Small intestine (tissue), 7 donors: ENCODE results near the gene ABHD1. TPM values are rescaled to one million over a fixed set of nuclear protein-coding genes. Genes with fewer than 3 reads are reported as not detected.
A peak's percentile ranks its signal among the peaks of the same experiment; 100 is the strongest.

Experiments used
- DNase-seq, 2 donors: peaks; one replicate each; pipeline versions ENCODE4 v3.0.0 to v3.0.0-alpha.2; 2013
- FAIRE-seq: peaks from 2 replicates; lab custom pipeline; 2012; peaks lifted over from hg19 to GRCh38; lab: Jason Lieb, UNC
- H3K27ac ChIP-seq, 3 donors: one replicate each; pipeline ENCODE4 v1.5.1; 2013; ENCODE audit warnings: low read length in 2 of 3, mild to moderate bottlenecking in 2 of 3, control low read depth in 1 of 3, inconsistent platforms in 1 of 3, low read depth in 1 of 3, moderate library complexity in 1 of 3
- H3K27me3 ChIP-seq, 3 donors: one replicate each; pipeline ENCODE4 v1.6.1; 2013; ENCODE audit warnings: low read length in 3 of 3, inconsistent platforms in 1 of 3; ENCODE audit not compliant: control insufficient read depth in 3 of 3, insufficient read depth in 3 of 3
- H3K36me3 ChIP-seq, 3 donors: one replicate each; pipeline ENCODE4 v1.6.1; 2013; ENCODE audit warnings: low read length in 3 of 3, inconsistent platforms in 1 of 3, low read depth in 1 of 3, mild to moderate bottlenecking in 1 of 3, moderate library complexity in 1 of 3; ENCODE audit not compliant: control insufficient read depth in 3 of 3, insufficient read depth in 2 of 3
- H3K4me1 ChIP-seq, 3 donors: one replicate each; pipeline ENCODE4 v1.6.1; 2013; ENCODE audit warnings: low read length in 2 of 3, inconsistent platforms in 1 of 3, low read depth in 1 of 3, mild to moderate bottlenecking in 1 of 3, moderate library complexity in 1 of 3; ENCODE audit not compliant: control insufficient read depth in 3 of 3, insufficient read depth in 2 of 3
- H3K4me3 ChIP-seq, 3 donors: one replicate each; pipeline ENCODE4 v1.5.1; 2013; ENCODE audit warnings: low read length in 3 of 3, control low read depth in 1 of 3, inconsistent platforms in 1 of 3, low read depth in 1 of 3, mild to moderate bottlenecking in 1 of 3, moderate library complexity in 1 of 3
- H3K9me3 ChIP-seq, 2 donors: one replicate each; pipeline ENCODE4 v1.6.1; 2013; ENCODE audit warnings: low read depth in 1 of 2, low read length in 1 of 2; ENCODE audit not compliant: control insufficient read depth in 2 of 2, insufficient read depth in 1 of 2
- WGBS, 3 donors: extraction: QIAGEN DNeasy Blood & Tissue Kit; methylation state at CpG; one replicate each; pipeline ENCODE4 v1.1.7; 2013; 5-methylcytosine and 5-hydroxymethylcytosine counted together
- polyA plus RNA-seq, 4 donors: library from polyadenylated mRNA; stranded (reverse) in 3 of 4; unstranded in 1 of 4; fragments of 200-250 nt in 3 of 4; fragments of 120-200 nt in 1 of 4; gene quantifications; one replicate each; pipeline versions ENCODE4 v1.2.1 to v1.2.3, GENCODE V29; 2013
- donor health status: healthy with polysubstance abuse.
- donor health status: control.
- donor health status: control.
- donor health status: Bipolar disorder and iron deficiency.
- donor health status: healthy.

Gene ABHD1
- polyA plus RNA-seq, 4 donors, result 0.25 to 1.1 TPM; not detected in 2

DNA sequence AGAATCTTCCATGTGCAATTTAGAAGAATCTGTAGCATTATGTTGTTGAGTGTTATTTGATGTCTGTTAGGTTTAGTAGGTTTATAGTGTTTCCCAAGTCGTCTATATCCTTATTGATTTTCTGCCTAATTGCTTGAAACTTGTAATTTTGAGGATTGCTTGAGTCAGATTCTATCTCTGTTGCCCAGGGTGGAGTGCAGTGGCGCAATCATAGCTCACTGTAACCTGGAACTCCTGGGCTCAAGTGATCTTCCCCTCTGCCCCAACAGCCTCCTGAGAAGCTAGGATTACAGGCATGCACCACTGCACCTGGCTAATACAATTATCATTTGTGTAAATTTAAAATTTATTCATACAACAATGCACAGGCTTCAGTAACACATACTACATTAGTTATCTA, 22.1 kb downstream of the ABHD1 start:
- no peaks in the 10 kb centered on the region for H3K36me3 ChIP-seq
- 48 to 75% (median 66%) methylated on average over 2 of the region's 2 CpGs for WGBS, 3 donors
- no peak for FAIRE-seq
- peaks cover 0 to 4% (median 2%) of the 10 kb centered on the region in 3 donors for H3K27me3 ChIP-seq
- H3K9me3 ChIP-seq, result no peaks in the 10 kb centered on the region
- H3K4me3 ChIP-seq, result no peak overlapping the region
- H3K4me1 ChIP-seq, result peaks cover 0 to 18% (median 4%) of the 10 kb centered on the region in 3 donors
- H3K27ac ChIP-seq, result no peak overlapping the region
- DNase-seq, result no peak

- peaks cover 0 to 4% (median 2%) of the 10 kb centered on the region in 3 donors for H3K27me3 ChIP-seq
- no peaks in the 10 kb centered on the region for H3K9me3 ChIP-seq
- H3K4me1 ChIP-seq, result peaks cover 0 to 18% (median 4%) of the 10 kb centered on the region in 3 donors
- H3K27ac ChIP-seq, result no peak overlapping the region
- WGBS, 3 donors, result 94 to 96% (median 94%) methylated on average over 8 of the region's 8 CpGs
- H3K4me3 ChIP-seq, result no peak overlapping the region
- FAIRE-seq (no peak), DNase-seq (no peak)
- no peaks in the 10 kb centered on the region for H3K36me3 ChIP-seq
Observed at GRCh38 chr2:27147935-27148334, 24.3 kb downstream of the ABHD1 start.

DNA sequence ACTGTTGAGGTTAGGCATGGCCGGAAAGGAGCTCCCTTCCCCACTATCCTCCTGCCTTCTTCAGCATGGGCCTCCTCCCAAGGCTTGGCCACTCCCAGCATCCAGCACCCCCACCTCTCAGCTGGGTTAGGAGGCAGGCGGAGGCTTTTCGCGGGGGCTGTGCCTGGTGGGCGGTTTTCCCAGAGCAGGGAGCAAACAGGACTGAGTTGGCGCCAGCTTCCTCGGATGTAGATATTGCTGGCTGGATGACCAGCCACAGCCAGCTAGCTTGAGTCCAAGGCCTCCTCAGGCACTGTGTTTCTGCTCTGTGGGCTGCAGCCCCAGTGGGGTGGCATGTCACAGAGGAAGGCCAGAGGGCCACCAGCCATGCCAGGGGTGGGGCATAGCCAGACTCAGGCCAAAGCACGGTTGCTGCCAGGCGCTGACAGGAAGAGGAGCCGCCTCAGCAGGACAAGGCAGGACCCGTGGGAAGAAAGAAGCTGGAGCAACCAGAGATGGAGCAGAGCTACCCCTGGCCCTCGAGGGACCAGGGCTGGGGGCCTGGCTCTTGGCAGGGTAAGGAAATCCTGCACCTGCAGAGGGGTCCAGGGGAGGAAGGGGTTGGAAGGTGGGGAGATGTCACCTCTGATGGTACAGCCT, 25.3 kb downstream of the ABHD1 start, which contains the start of gene TCF23:
TSS of gene TCF23 (plus strand) at position 204 of the 639 bp plus-strand sequence. CDS start at position 334, 130 bp downstream.
- Histone ChIP-seq H3K4me1 (peaks cover 0 to 18% (median 4%) of the 10 kb centered on the region in 3 donors), H3K9me3 (no peaks in the 10 kb centered on the region), H3K27ac (no peak within 1 kb of the TSS), H3K36me3 (no peaks in the 10 kb centered on the region), H3K27me3 (peaks cover 0 to 4% (median 0%) of the 10 kb centered on the region in 3 donors), H3K4me3 (no peak within 1 kb of the TSS)
- no peak for DNase-seq
- FAIRE-seq, result no peak
- WGBS, 3 donors, result 72 to 87% (median 75%) methylated on average over 11 to 12 of the region's 12 CpGs

DNA sequence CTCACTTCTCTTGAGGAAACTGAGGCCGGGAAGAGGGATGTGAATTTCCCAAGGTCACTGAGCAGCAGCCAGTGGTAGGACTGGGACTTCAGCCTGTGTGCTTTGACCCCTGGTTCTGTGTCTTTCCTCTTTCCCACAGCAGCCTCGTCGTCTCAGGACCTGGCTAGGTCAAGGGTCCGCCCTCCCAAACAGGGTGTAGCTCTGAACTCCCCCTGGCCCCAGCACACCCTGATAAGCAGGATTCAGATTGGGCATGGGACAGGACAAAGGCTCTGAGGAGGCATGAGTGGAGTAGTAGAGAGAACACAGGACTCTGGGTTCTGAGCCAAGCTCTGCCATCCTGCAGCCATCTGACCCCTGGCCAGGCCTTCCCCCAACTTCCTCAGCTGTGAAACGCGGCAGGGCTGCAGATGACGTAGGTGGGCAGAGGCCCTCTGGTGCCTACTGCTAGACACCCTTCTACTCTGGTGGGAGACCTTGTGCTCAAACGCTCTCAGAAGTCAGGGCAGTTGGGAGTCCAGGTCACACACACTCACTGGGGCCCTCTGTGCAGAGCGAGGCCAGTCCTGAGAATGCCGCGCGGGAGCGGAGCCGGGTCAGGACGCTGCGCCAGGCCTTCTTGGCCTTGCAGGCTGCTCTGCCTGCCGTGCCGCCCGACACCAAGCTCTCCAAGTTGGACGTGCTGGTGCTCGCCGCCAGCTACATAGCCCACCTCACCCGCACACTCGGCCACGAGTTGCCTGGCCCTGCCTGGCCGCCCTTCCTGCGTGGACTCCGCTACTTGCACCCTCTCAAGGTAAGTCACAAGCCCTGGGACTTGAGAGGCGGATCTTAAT, 26.2 kb downstream of the ABHD1 start:
- no peak for FAIRE-seq
- DNase-seq, result peak; percentile 36 to 56
- Histone ChIP-seq H3K27me3 (peaks cover 0 to 4% (median 0%) of the 10 kb centered on the region in 3 donors), H3K9me3 (no peaks in the 10 kb centered on the region), H3K36me3 (no peaks in the 10 kb centered on the region), H3K27ac (no peak overlapping the region), H3K4me3 (no peak overlapping the region), H3K4me1 (peaks cover 0 to 18% (median 4%) of the 10 kb centered on the region in 3 donors)
- WGBS, 3 donors, result 77 to 88% (median 85%) methylated on average over 21 to 29 of the region's 29 CpGs

- H3K9me3 ChIP-seq, result no peaks in the 10 kb centered on the region
- no peak overlapping the region for H3K27ac ChIP-seq
- H3K27me3 ChIP-seq, result peaks cover 0 to 4% (median 0%) of the 10 kb centered on the region in 3 donors
- H3K4me3 ChIP-seq, result no peak overlapping the region
- FAIRE-seq, result no peak
- no peak for DNase-seq
- peaks cover 0 to 18% (median 4%) of the 10 kb centered on the region in 3 donors for H3K4me1 ChIP-seq
- peaks cover 0 to 2% (median 0%) of the 10 kb centered on the region in 3 donors for H3K36me3 ChIP-seq
- 84 to 89% (median 86%) methylated on average over 8 of the region's 8 CpGs for WGBS, 3 donors
Observed at GRCh38 chr2:27150639-27151230, 27.1 kb downstream of the ABHD1 start.

DNA sequence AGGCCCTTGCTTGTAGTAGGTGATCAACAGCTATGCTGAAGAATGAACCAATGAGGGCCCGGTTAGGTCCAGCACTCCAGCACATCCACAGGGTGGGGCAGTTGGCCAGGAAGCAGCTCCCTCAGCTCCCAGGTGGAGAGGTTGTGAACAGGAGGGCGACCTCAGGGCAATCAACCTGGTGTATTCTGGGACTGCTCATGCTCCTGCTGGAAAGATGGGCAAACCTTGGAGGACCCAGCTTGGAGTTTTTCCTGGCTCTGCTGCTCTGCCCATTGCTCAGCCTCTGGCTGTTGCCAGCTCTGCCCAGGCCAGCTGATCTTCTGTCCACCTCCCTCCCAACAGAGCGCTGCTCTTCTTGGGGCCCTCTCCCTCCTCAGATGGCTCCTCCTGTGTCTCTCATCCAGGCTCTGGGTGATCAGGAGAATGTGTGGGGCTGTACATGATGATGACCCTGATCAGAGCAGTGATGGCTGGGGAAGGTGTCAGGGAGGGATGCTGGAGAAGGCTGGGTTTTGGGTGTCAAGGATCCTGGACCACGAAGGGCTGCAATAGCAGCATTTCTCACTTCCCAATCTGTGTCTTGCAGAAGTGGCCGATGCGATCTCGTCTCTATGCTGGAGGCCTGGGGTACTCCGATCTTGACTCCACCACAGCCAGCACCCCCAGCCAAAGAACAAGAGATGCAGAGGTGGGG, 28.6 kb downstream of the ABHD1 start:
- peaks cover 0 to 4% (median 0%) of the 10 kb centered on the region in 3 donors for H3K27me3 ChIP-seq
- H3K36me3 ChIP-seq, result peaks cover 0 to 2% (median 0%) of the 10 kb centered on the region in 3 donors
- WGBS, 3 donors, result 78 to 88% (median 78%) methylated on average over 8 of the region's 8 CpGs
- H3K4me1 ChIP-seq, result peaks cover 0 to 14% (median 4%) of the 10 kb centered on the region in 3 donors
- FAIRE-seq (no peak), DNase-seq (peak; percentile 38 to 57)
- no peaks in the 10 kb centered on the region for H3K9me3 ChIP-seq
- H3K27ac ChIP-seq, result no peak overlapping the region
- H3K4me3 ChIP-seq, result no peak overlapping the region

GRCh38 chr2:27152796-27153464, 29.3 kb downstream of the ABHD1 start:
- 14 to 54% (median 30%) methylated on average over 2 of the region's 2 CpGs for WGBS, 3 donors
- peaks cover 0 to 2% (median 0%) of the 10 kb centered on the region in 3 donors for H3K36me3 ChIP-seq
- H3K27me3 ChIP-seq, result peaks cover 0 to 4% (median 0%) of the 10 kb centered on the region in 3 donors
- FAIRE-seq (no peak), DNase-seq (peak in 1 of 2 donors; percentile 37)
- no peak overlapping the region for H3K4me3 ChIP-seq
- no peak overlapping the region for H3K27ac ChIP-seq
- H3K9me3 ChIP-seq, result no peaks in the 10 kb centered on the region
- peaks cover 0 to 14% (median 4%) of the 10 kb centered on the region in 3 donors for H3K4me1 ChIP-seq
